Activated CD8-positive, alpha-beta T cell treated with anti-CD3 and anti-CD28 coated beads for 36 hours (primary cell): ENCODE results near the gene FOLH1. TPM values are rescaled to one million over a fixed set of nuclear protein-coding genes. Genes with fewer than 3 reads are reported as not detected.
"Not testable (repeated sequence)": the region's sequence is repeated elsewhere in the genome, so short reads cannot be mapped to it uniquely, and the experiment has no call there.

Source experiments
- ATAC-seq: fragments of 200-7000 bp; cut with Tn5 transposase; one replicate; pipeline ENCODE4 v1.10.0; 2021; ENCODE audit warnings: mild to moderate bottlenecking, moderate library complexity
- CTCF ChIA-PET: fragments of 350-600 bp; sonication (Branson Sonifier 250); formaldehyde crosslinking; loops from one replicate; lab custom pipeline; 2021; ENCODE audit warnings: antibody characterized with exemption; lab: Charles Lee
- POLR2A ChIA-PET: fragments of 350-600 bp; sonication (Branson Sonifier 250); formaldehyde crosslinking; loops from one replicate; lab custom pipeline; 2021; ENCODE audit warnings: antibody characterized with exemption; lab: Charles Lee
- DNase-seq: peaks from one replicate; pipeline ENCODE4 v3.0.0-alpha.2; 2020
- H3K27ac Mint-ChIP-seq: one replicate; pipeline ENCODE4 v1.8.0; 2021; ENCODE audit warnings: mild to moderate bottlenecking, mixed read lengths
- H3K27me3 Mint-ChIP-seq: one replicate; pipeline ENCODE4 v1.8.0; 2021; ENCODE audit warnings: mixed read lengths
- H3K36me3 Mint-ChIP-seq: one replicate; pipeline ENCODE4 v1.8.0; 2021; ENCODE audit warnings: low read depth, mixed read lengths
- H3K4me1 Mint-ChIP-seq: one replicate; pipeline ENCODE4 v1.8.0; 2021; ENCODE audit warnings: low read depth, mixed read lengths
- H3K4me3 Mint-ChIP-seq: one replicate; pipeline ENCODE4 v1.8.0; 2021; ENCODE audit warnings: mild to moderate bottlenecking, moderate library complexity, mixed read lengths
- H3K9me3 Mint-ChIP-seq: one replicate; pipeline ENCODE4 v1.8.0; 2021; ENCODE audit warnings: mixed read lengths
- CTCF ChIP-seq: fragments of 200-600 bp; IDR thresholded peaks from one replicate; pipeline ENCODE4 v1.8.0; 2022; ENCODE audit warnings: antibody characterized with exemption, mild to moderate bottlenecking
- intact Hi-C: fragments of 100-400 bp; cut with micrococcal nuclease; formaldehyde crosslinking; loops from one replicate; pipeline ENCODE4 v1.10.0; 2022
- total RNA-seq, 2 experiments: library from RNA; stranded (reverse); gene quantifications; one replicate each; pipeline ENCODE4 v1.2.3, GENCODE V29; 2021

Gene FOLH1
- total RNA-seq, 2 experiments from 2014 or later = not detected

GRCh38 chr11:49225255-49225785 is 16.9 kb upstream of the FOLH1 start:
- H3K4me3 Mint-ChIP-seq, intact Hi-C loops, H3K9me3 Mint-ChIP-seq, DNase-seq, POLR2A ChIA-PET, H3K27ac Mint-ChIP-seq, CTCF ChIA-PET, H3K27me3 Mint-ChIP-seq, H3K36me3 Mint-ChIP-seq, ATAC-seq, H3K4me1 Mint-ChIP-seq: not testable (repeated sequence)

- no peak for DNase-seq
- intact Hi-C loops = no loop called here
- H3K4me1 Mint-ChIP-seq = no peaks in the 10 kb centered on the region
- TF ChIP-seq CTCF = no peak
- POLR2A ChIA-PET = no interaction called here
- H3K27ac Mint-ChIP-seq = no peak overlapping the region
- H3K4me3 Mint-ChIP-seq = no peak overlapping the region
- CTCF ChIA-PET = no interaction called here
- no peaks in the 10 kb centered on the region for H3K27me3 Mint-ChIP-seq
- H3K9me3 Mint-ChIP-seq = peaks cover 4% of the 10 kb centered on the region
- no peak for ATAC-seq
- H3K36me3 Mint-ChIP-seq = no peaks in the 10 kb centered on the region
These were observed 12.7 kb upstream of the FOLH1 start for GRCh38 chr11:49221112-49221511.

GRCh38 chr11:49213026-49213560 is 4.7 kb upstream of the FOLH1 start:
- H3K4me3 Mint-ChIP-seq = no peak overlapping the region
- intact Hi-C loops = no loop called here
- DNase-seq (no peak), ATAC-seq (no peak)
- ChIA-PET CTCF (no interaction called here), POLR2A (no interaction called here)
- no peaks in the 10 kb centered on the region for H3K27me3 Mint-ChIP-seq
- no peaks in the 10 kb centered on the region for H3K9me3 Mint-ChIP-seq
- no peaks in the 10 kb centered on the region for H3K36me3 Mint-ChIP-seq
- no peak for TF ChIP-seq CTCF
- no peaks in the 10 kb centered on the region for H3K4me1 Mint-ChIP-seq
- no peak overlapping the region for H3K27ac Mint-ChIP-seq

- intact Hi-C loops, H3K27me3 Mint-ChIP-seq, H3K36me3 Mint-ChIP-seq, CTCF ChIA-PET, H3K4me1 Mint-ChIP-seq, H3K9me3 Mint-ChIP-seq, DNase-seq, H3K4me3 Mint-ChIP-seq, ATAC-seq, H3K27ac Mint-ChIP-seq: not testable (repeated sequence)
- POLR2A ChIA-PET = interaction anchor here (0.7 kb wide), 1 partner anchor 248 kb away, joined by 3 read pairs; no protein-coding TSS in a partner anchor
These were observed 1.4 kb downstream of the FOLH1 start for GRCh38 chr11:49206999-49207398.

- ATAC-seq (no peak), DNase-seq (no peak)
- no peak overlapping the region for H3K27ac Mint-ChIP-seq
- H3K4me3 Mint-ChIP-seq = no peak overlapping the region
- H3K27me3 Mint-ChIP-seq = peaks cover 2% of the 10 kb centered on the region
- intact Hi-C loops = no loop called here
- CTCF ChIA-PET = no interaction called here
- H3K36me3 Mint-ChIP-seq = no peaks in the 10 kb centered on the region
- no peak for TF ChIP-seq CTCF
- H3K9me3 Mint-ChIP-seq = peaks cover 5% of the 10 kb centered on the region
- POLR2A ChIA-PET = no interaction called here
- no peaks in the 10 kb centered on the region for H3K4me1 Mint-ChIP-seq
These were observed 6.0 kb downstream of the FOLH1 start for GRCh38 chr11:49202287-49202976.

GRCh38 chr11:49196775-49197174 is 11.6 kb downstream of the FOLH1 start:
- H3K27me3 Mint-ChIP-seq, H3K4me1 Mint-ChIP-seq, H3K36me3 Mint-ChIP-seq, H3K9me3 Mint-ChIP-seq, POLR2A ChIA-PET, CTCF ChIA-PET, H3K4me3 Mint-ChIP-seq, ATAC-seq, DNase-seq, H3K27ac Mint-ChIP-seq, intact Hi-C loops: not testable (repeated sequence)

GRCh38 chr11:49196002-49196401 is 12.4 kb downstream of the FOLH1 start:
- H3K27me3 Mint-ChIP-seq, POLR2A ChIA-PET, H3K9me3 Mint-ChIP-seq, H3K4me3 Mint-ChIP-seq, H3K36me3 Mint-ChIP-seq, ATAC-seq, H3K4me1 Mint-ChIP-seq, H3K27ac Mint-ChIP-seq, DNase-seq, intact Hi-C loops, CTCF ChIA-PET: not testable (repeated sequence)

GRCh38 chr11:49190287-49190686 is 18.1 kb downstream of the FOLH1 start:
- H3K9me3 Mint-ChIP-seq, H3K36me3 Mint-ChIP-seq, CTCF ChIA-PET, intact Hi-C loops, H3K4me1 Mint-ChIP-seq, ATAC-seq, POLR2A ChIA-PET, H3K27me3 Mint-ChIP-seq, DNase-seq, H3K27ac Mint-ChIP-seq, H3K4me3 Mint-ChIP-seq: not testable (repeated sequence)

GRCh38 chr11:49186225-49186624 is 22.2 kb downstream of the FOLH1 start:
- DNase-seq, H3K27ac Mint-ChIP-seq, CTCF ChIA-PET, H3K4me3 Mint-ChIP-seq, H3K4me1 Mint-ChIP-seq, H3K27me3 Mint-ChIP-seq, H3K9me3 Mint-ChIP-seq, ATAC-seq, intact Hi-C loops, H3K36me3 Mint-ChIP-seq, POLR2A ChIA-PET: not testable (repeated sequence)
